GM18868 (cell line): ENCODE measurements around the gene GABARAPL1.

ENCODE experiments used
- ATAC-seq: cut with Tn5 transposase; IDR thresholded peaks from one replicate; pipeline ENCODE4 v1.9.1; 2021; ENCODE audit warnings: mild to moderate bottlenecking, moderate library complexity; ENCODE audit not compliant: unreplicated experiment

GABARAPL1 gene

GRCh38 chr12:10226731-10227130, 14.1 kb downstream of the GABARAPL1 start:
- no peak for ATAC-seq

GRCh38 chr12:10227648-10228047, 15.0 kb downstream of the GABARAPL1 start:
- ATAC-seq, result no peak

GRCh38 chr12:10234562-10234961, 21.9 kb downstream of the GABARAPL1 start:
- ATAC-seq, result no peak

- no peak for ATAC-seq
These were observed 23.3 kb downstream of the GABARAPL1 start for GRCh38 chr12:10235761-10236631.

GRCh38 chr12:10236720-10237119, 24.0 kb downstream of the GABARAPL1 start:
- ATAC-seq, result no peak

- no peak for ATAC-seq
These were observed 25.8 kb downstream of the GABARAPL1 start for GRCh38 chr12:10238526-10238925.

- ATAC-seq, result no peak
These were observed 28.6 kb downstream of the GABARAPL1 start for GRCh38 chr12:10241290-10241689.

GRCh38 chr12:10241727-10242126, 29.1 kb downstream of the GABARAPL1 start:
- no peak for ATAC-seq

GRCh38 chr12:10242539-10242938, 29.9 kb downstream of the GABARAPL1 start:
- ATAC-seq, result no peak

GRCh38 chr12:10243818-10244520, 31.3 kb downstream of the GABARAPL1 start:
- ATAC-seq, result peak; percentile 84

GRCh38 chr12:10247436-10248058, 34.9 kb downstream of the GABARAPL1 start:
- ATAC-seq, result no peak

GRCh38 chr12:10249690-10250455, 37.2 kb downstream of the GABARAPL1 start:
- ATAC-seq, result no peak

- no peak for ATAC-seq
These were observed 39.0 kb downstream of the GABARAPL1 start for GRCh38 chr12:10251669-10252068.

GRCh38 chr12:10252201-10252600, 39.5 kb downstream of the GABARAPL1 start:
- no peak for ATAC-seq

GRCh38 chr12:10256064-10256463, 43.4 kb downstream of the GABARAPL1 start:
- ATAC-seq, result no peak

- no peak for ATAC-seq
These were observed 48.2 kb downstream of the GABARAPL1 start for GRCh38 chr12:10260927-10261326.

- ATAC-seq, result no peak
These were observed 55.4 kb downstream of the GABARAPL1 start for GRCh38 chr12:10268037-10268436.

GRCh38 chr12:10272467-10272866, 59.8 kb downstream of the GABARAPL1 start:
- no peak for ATAC-seq
